PC-3 (cell line): ENCODE measurements around the gene ATP2B3.

Experiments
- CTCF ChIP-seq: fragments of 300-600 bp; sonication (generic); conservative IDR thresholded peaks from 2 replicates; pipeline ENCODE4 v1.5.1; 2017; ENCODE audit warnings: antibody characterized with exemption, low read depth, mild to moderate bottlenecking, low read length
- EZH2 ChIP-seq: fragments of 300-600 bp; sonication (generic); IDR thresholded peaks from one replicate; pipeline ENCODE4 v1.6.1; 2017; ENCODE audit warnings: antibody characterized with exemption, mild to moderate bottlenecking, low read length; ENCODE audit not compliant: unreplicated experiment
- EZH2phosphoT487 ChIP-seq: fragments of 300-600 bp; sonication (generic); IDR thresholded peaks from 2 replicates; pipeline ENCODE4 v1.6.1; 2018; ENCODE audit warnings: mild to moderate bottlenecking, antibody characterized with exemption, low read length, borderline replicate concordance

- TF ChIP-seq CTCF, result no peak
- TF ChIP-seq EZH2, result no peak
- no peak for TF ChIP-seq EZH2phosphoT487
Observed at GRCh38 chrX:153485396-153486080, 31.9 kb upstream of the ATP2B3 start.
